ENCODE measurements around the gene PTPRJ.
A peak's percentile ranks its signal among the peaks of the same experiment; 100 is the strongest.

The PTPRJ gene

GRCh38 chr11:47997063-47998053 lies 17.0 kb downstream of the PTPRJ start:
- DNase-seq = peak; percentile 62

- no peak for DNase-seq
These were observed 18.0 kb downstream of the PTPRJ start for GRCh38 chr11:47998345-47998732.

- DNase-seq = peak; percentile 66
These were observed 18.5 kb downstream of the PTPRJ start for GRCh38 chr11:47998733-47999359.

- DNase-seq = no peak
These were observed 20.1 kb downstream of the PTPRJ start for GRCh38 chr11:48000432-48000831.

- DNase-seq = no peak
These were observed 21.2 kb downstream of the PTPRJ start for GRCh38 chr11:48001438-48002021.

GRCh38 chr11:48002561-48002960 lies 22.2 kb downstream of the PTPRJ start:
- no peak for DNase-seq

GRCh38 chr11:48003926-48004325 lies 23.6 kb downstream of the PTPRJ start:
- no peak for DNase-seq

GRCh38 chr11:48004456-48004855 lies 24.1 kb downstream of the PTPRJ start:
- DNase-seq = no peak

GRCh38 chr11:48005136-48005535 lies 24.8 kb downstream of the PTPRJ start:
- no peak for DNase-seq

- DNase-seq = no peak
These were observed 25.5 kb downstream of the PTPRJ start for GRCh38 chr11:48005831-48006270.

GRCh38 chr11:48006301-48006992 lies 26.1 kb downstream of the PTPRJ start:
- DNase-seq = no peak

GRCh38 chr11:48007677-48008076 lies 27.3 kb downstream of the PTPRJ start:
- no peak for DNase-seq

GRCh38 chr11:48008951-48009270 lies 28.6 kb downstream of the PTPRJ start:
- no peak for DNase-seq

GRCh38 chr11:48011102-48011797 lies 30.9 kb downstream of the PTPRJ start:
- no peak for DNase-seq

- no peak for DNase-seq
These were observed 31.5 kb downstream of the PTPRJ start for GRCh38 chr11:48011798-48012391.

GRCh38 chr11:48013269-48013901 lies 33.0 kb downstream of the PTPRJ start:
- DNase-seq = no peak

- DNase-seq = no peak
These were observed 34.6 kb downstream of the PTPRJ start for GRCh38 chr11:48014917-48015316.

GRCh38 chr11:48017105-48017830 lies 36.9 kb downstream of the PTPRJ start:
- DNase-seq = no peak

GRCh38 chr11:48017831-48018527 lies 37.6 kb downstream of the PTPRJ start:
- DNase-seq = no peak

GRCh38 chr11:48018528-48019216 lies 38.3 kb downstream of the PTPRJ start:
- DNase-seq = no peak
